ENCODE data around the gene MAMDC4.
A peak's percentile ranks its signal among the peaks of the same experiment; 100 is the strongest.
"Not testable (repeated sequence)": the region's sequence is repeated elsewhere in the genome, so short reads cannot be mapped to it uniquely, and the experiment has no call there.

Gene MAMDC4

GRCh38 chr9:136851941-136852663 is at the start of gene MAMDC4:
TSS of gene MAMDC4 (plus strand) at chr9:136852346. CDS start at chr9:136852417, 71 bp downstream.
- no peak for DNase-seq

- not testable (repeated sequence) for DNase-seq
Measured at GRCh38 chr9:136803009-136803550, 49.1 kb upstream of the MAMDC4 start.

GRCh38 chr9:136803551-136804508 is 48.3 kb upstream of the MAMDC4 start:
- no peak for DNase-seq

GRCh38 chr9:136804509-136805206 is 47.5 kb upstream of the MAMDC4 start:
- DNase-seq, result no peak

GRCh38 chr9:136805207-136805740 is 46.9 kb upstream of the MAMDC4 start:
- no peak for DNase-seq

GRCh38 chr9:136806067-136806466 is 46.1 kb upstream of the MAMDC4 start:
- DNase-seq, result no peak

- no peak for DNase-seq
Measured at GRCh38 chr9:136806631-136807201, 45.4 kb upstream of the MAMDC4 start.

- DNase-seq, result peak; percentile 77
Measured at GRCh38 chr9:136807281-136808074, 44.7 kb upstream of the MAMDC4 start, which contains the start of gene RABL6. TSS of gene RABL6 (plus strand) at chr9:136807948. CDS start at chr9:136808197, 249 bp downstream.

- DNase-seq, result peak; percentile 52
Measured at GRCh38 chr9:136808075-136808805, 43.9 kb upstream of the MAMDC4 start.

- no peak for DNase-seq
Measured at GRCh38 chr9:136808806-136809158, 43.4 kb upstream of the MAMDC4 start.

GRCh38 chr9:136814725-136815421 is 37.3 kb upstream of the MAMDC4 start:
- DNase-seq, result no peak

GRCh38 chr9:136815422-136815782 is 36.7 kb upstream of the MAMDC4 start:
- DNase-seq, result no peak

- DNase-seq, result no peak
Measured at GRCh38 chr9:136820971-136821825, 30.9 kb upstream of the MAMDC4 start.

GRCh38 chr9:136821826-136822544 is 30.2 kb upstream of the MAMDC4 start:
- no peak for DNase-seq

- DNase-seq, result no peak
Measured at GRCh38 chr9:136823136-136824046, 28.8 kb upstream of the MAMDC4 start.

GRCh38 chr9:136824496-136825225 is 27.5 kb upstream of the MAMDC4 start:
- DNase-seq, result no peak

Data from stimulated activated CD4-positive, alpha-beta T cell treated with anti-CD3 and anti-CD28 coated beads, Interleukin-12 subunit alpha, Interleukin-12 subunit beta, amount 100 ng/mL, for 4 hours (primary cell).